Liver (tissue), 9 donors: Measurements from ENCODE around the gene MVB12B. TPM values are rescaled to one million over a fixed set of nuclear protein-coding genes. Genes with fewer than 3 reads are reported as not detected.

Experiments
- DNase-seq: peaks from one replicate; pipeline ENCODE4 v3.0.0-alpha.2; 2017; ENCODE audit warnings: low spot score
- H3K27ac ChIP-seq, 2 donors: one replicate each; pipeline ENCODE4 v1.7.0; 2013; ENCODE audit warnings: inconsistent platforms in 2 of 2, low read length in 2 of 2, control low read depth in 1 of 2, low read depth in 1 of 2, mild to moderate bottlenecking in 1 of 2
- H3K27me3 ChIP-seq, 4 donors: one replicate each; pipeline versions ENCODE4 v1.6.1 to v1.7.0; 2013; ENCODE audit warnings: low read length in 3 of 4, inconsistent platforms in 1 of 4, mild to moderate bottlenecking in 1 of 4, moderate library complexity in 1 of 4; ENCODE audit not compliant: control insufficient read depth in 4 of 4, insufficient read depth in 4 of 4
- H3K36me3 ChIP-seq, 4 donors: one replicate each; pipeline versions ENCODE4 v1.6.1 to v1.7.0; 2013; ENCODE audit warnings: low read length in 3 of 4, mild to moderate bottlenecking in 3 of 4, low read depth in 1 of 4, moderate library complexity in 1 of 4; ENCODE audit not compliant: control insufficient read depth in 4 of 4, insufficient read depth in 3 of 4
- H3K4me1 ChIP-seq, 4 donors: one replicate each; pipeline versions ENCODE4 v1.6.1 to v1.7.0; 2013; ENCODE audit warnings: low read length in 3 of 4, mild to moderate bottlenecking in 3 of 4, moderate library complexity in 1 of 4; ENCODE audit not compliant: control insufficient read depth in 4 of 4, insufficient read depth in 4 of 4
- H3K4me3 ChIP-seq, 3 donors: one replicate each; pipeline versions ENCODE4 v1.6.1 to v1.7.0; 2013; ENCODE audit warnings: low read length in 3 of 3, control low read depth in 1 of 3, low read depth in 1 of 3, mild to moderate bottlenecking in 1 of 3
- H3K9ac ChIP-seq, 2 donors: one replicate each; pipeline ENCODE4 v1.7.0; 2013; ENCODE audit warnings: low read length in 2 of 2, mild to moderate bottlenecking in 2 of 2, moderate library complexity in 2 of 2, control low read depth in 1 of 2, low read depth in 1 of 2
- H3K9me3 ChIP-seq, 4 donors: one replicate each; pipeline versions ENCODE4 v1.6.1 to v1.7.0; 2013; ENCODE audit warnings: low read length in 3 of 4; ENCODE audit not compliant: control insufficient read depth in 4 of 4
- ATF3 ChIP-seq: IDR thresholded peaks from 2 replicates; pipeline ENCODE4 v1.6.1; 2016; ENCODE audit warnings: antibody characterized with exemption
- CTCF ChIP-seq: fragments of 150-350 bp; IDR thresholded peaks from 2 replicates; pipeline ENCODE4 v1.5.1; 2017; ENCODE audit warnings: improper control_type of control experiment, low read depth, low read length; ENCODE audit not compliant: missing input control
- EGR1 ChIP-seq, 2 donors: IDR thresholded peaks; 2 replicates each; pipeline ENCODE4 v1.6.1; 2016 to 2018; ENCODE audit warnings: antibody characterized with exemption in 2 of 2, low read depth in 2 of 2
- FOXA1 ChIP-seq: IDR thresholded peaks from 2 replicates; pipeline ENCODE4 v1.6.1; 2016; ENCODE audit warnings: antibody characterized with exemption
- FOXA2 ChIP-seq: IDR thresholded peaks from 2 replicates; pipeline ENCODE4 v1.6.1; 2016; ENCODE audit warnings: antibody characterized with exemption
- GABPA ChIP-seq, 2 donors: IDR thresholded peaks in 1 of 2; conservative IDR thresholded peaks in 1 of 2; 2 replicates each; pipeline ENCODE4 v1.6.1; 2016; ENCODE audit warnings: antibody characterized with exemption in 2 of 2, mild to moderate bottlenecking in 1 of 2, moderate library complexity in 1 of 2
- HNF4A ChIP-seq, 2 donors: conservative IDR thresholded peaks; 2 replicates each; pipeline ENCODE4 v1.6.1; 2016; ENCODE audit warnings: antibody characterized with exemption in 2 of 2, mild to moderate bottlenecking in 2 of 2
- HNF4G ChIP-seq: IDR thresholded peaks from 2 replicates; pipeline ENCODE4 v1.6.1; 2016; ENCODE audit warnings: antibody characterized with exemption
- JUND ChIP-seq, 2 donors: IDR thresholded peaks; 2 replicates each; pipeline ENCODE4 v1.6.1; 2016; ENCODE audit warnings: antibody characterized with exemption in 2 of 2
- MAX ChIP-seq: IDR thresholded peaks from 2 replicates; pipeline ENCODE4 v1.6.1; 2016; ENCODE audit warnings: antibody characterized with exemption
- NR2F2 ChIP-seq: IDR thresholded peaks from 2 replicates; pipeline ENCODE4 v1.6.1; 2016; ENCODE audit warnings: antibody characterized with exemption
- RAD21 ChIP-seq, 2 donors: IDR thresholded peaks; 2 replicates each; pipeline ENCODE4 v1.6.1; 2016; ENCODE audit warnings: antibody characterized with exemption in 2 of 2, mild to moderate bottlenecking in 2 of 2
- REST ChIP-seq: IDR thresholded peaks from 2 replicates; pipeline ENCODE4 v1.6.1; 2016; ENCODE audit warnings: antibody characterized with exemption, mild to moderate bottlenecking
- RXRA ChIP-seq, 2 donors: IDR thresholded peaks; 2 replicates each; pipeline ENCODE4 v1.6.1; 2017 to 2018; ENCODE audit warnings: antibody characterized with exemption in 2 of 2, mild to moderate bottlenecking in 1 of 2
- SP1 ChIP-seq: IDR thresholded peaks from 2 replicates; pipeline ENCODE4 v1.6.1; 2018; ENCODE audit warnings: antibody characterized with exemption, mild to moderate bottlenecking
- TAF1 ChIP-seq: conservative IDR thresholded peaks from 2 replicates; pipeline ENCODE4 v1.6.1; 2016; ENCODE audit warnings: antibody characterized with exemption, mild to moderate bottlenecking
- YY1 ChIP-seq: IDR thresholded peaks from 2 replicates; pipeline ENCODE4 v1.6.1; 2016; ENCODE audit warnings: antibody characterized with exemption, mild to moderate bottlenecking
- ZBTB33 ChIP-seq: IDR thresholded peaks from 2 replicates; pipeline ENCODE4 v1.6.1; 2016; ENCODE audit warnings: antibody characterized with exemption
- WGBS: extraction: QIAGEN DNeasy Blood & Tissue Kit; methylation state at CpG from one replicate; pipeline ENCODE4 v1.1.7; 2013; 5-methylcytosine and 5-hydroxymethylcytosine counted together
- polyA plus RNA-seq, 2 donors: library from polyadenylated mRNA; stranded (reverse) in 1 of 2; unstranded in 1 of 2; fragments of 200-250 nt in 1 of 2; fragments of >200 nt in 1 of 2; fragmentation: Nextera tagmentation in 1 of 2; extraction: Ambion mirVana in 1 of 2; gene quantifications; one replicate each; pipeline versions ENCODE4 v1.2.1 to v1.2.3, GENCODE V29; 2013 to 2015
- total RNA-seq, 2 donors: library from RNA; depleted of rRNA; stranded (reverse); fragments of >200 nt; gene quantifications; one replicate each; pipeline ENCODE4 v1.2.3, GENCODE V29; 2014
- donor health status: healthy.
- donor health status: healthy.
- donor health status: healthy.
- donor health status: healthy.
- donor health status: healthy.

The MVB12B gene
- total and polyA plus RNA-seq, 4 donors = 5.3 to 12.4 (median 8.4) TPM

GRCh38 chr9:126293522-126293889 is 33.1 kb upstream of the MVB12B start:
- Histone ChIP-seq H3K4me1 (no peaks in the 10 kb centered on the region), H3K9ac (no peak overlapping the region), H3K27me3 (no peaks in the 10 kb centered on the region), H3K4me3 (no peak overlapping the region), H3K27ac (no peak overlapping the region), H3K36me3 (no peaks in the 10 kb centered on the region), H3K9me3 (no peaks in the 10 kb centered on the region)
- 80% methylated on average over 9 of the region's 9 CpGs for WGBS
- peak; percentile 34 for DNase-seq
- TF ChIP-seq MAX = no peak
- TF ChIP-seq FOXA1 = no peak
- TF ChIP-seq REST = no peak
- TF ChIP-seq RAD21 (IDR thresholded peaks at IDR 0.05) = no peak
- no peak for TF ChIP-seq CTCF
- TF ChIP-seq GABPA (IDR thresholded peaks at IDR 0.05 in 1 of 2, conservative IDR thresholded peaks at IDR 0.05 in 1 of 2) = no peak
- no peak for TF ChIP-seq SP1
- no peak for TF ChIP-seq NR2F2
- no peak for TF ChIP-seq RXRA (IDR thresholded peaks at IDR 0.05)
- TF ChIP-seq ATF3 = no peak
- TF ChIP-seq TAF1 = no peak
- TF ChIP-seq YY1 = no peak
- TF ChIP-seq EGR1 (IDR thresholded peaks at IDR 0.05; ENCODE audit: low read depth in 2 of 2) = no peak
- TF ChIP-seq HNF4A (conservative IDR thresholded peaks at IDR 0.05) = no peak
- no peak for TF ChIP-seq HNF4G
- no peak for TF ChIP-seq FOXA2
- no peak for TF ChIP-seq ZBTB33
- no peak for TF ChIP-seq JUND (IDR thresholded peaks at IDR 0.05)
